GM21526 (cell line): ENCODE measurements around the gene TESK2.
A peak's percentile ranks its signal among the peaks of the same experiment; 100 is the strongest.

Source experiments
- ATAC-seq: cut with Tn5 transposase; IDR thresholded peaks from one replicate; pipeline ENCODE4 v1.9.1; 2021; ENCODE audit warnings: moderate library complexity; ENCODE audit not compliant: unreplicated experiment, low FRiP score

Gene TESK2

DNA sequence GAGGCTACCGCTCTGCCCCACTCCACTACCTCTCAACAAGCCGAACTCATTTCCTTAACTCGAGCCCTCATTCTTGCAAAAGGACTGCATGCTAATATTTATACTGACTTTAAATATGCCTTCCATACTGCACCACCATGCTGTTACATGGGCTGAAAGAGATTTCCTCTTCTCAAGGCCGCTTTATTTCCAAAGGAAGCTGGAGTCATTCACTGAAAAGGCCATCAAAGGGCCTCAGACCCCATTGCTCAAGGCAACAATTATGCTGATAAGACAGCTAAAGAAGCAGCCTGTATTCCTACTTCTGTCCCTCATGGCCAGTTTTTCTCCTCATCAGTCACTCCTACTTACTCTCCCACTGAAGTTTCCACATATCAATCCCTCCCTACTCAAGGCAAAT, 171.2 kb downstream of the TESK2 start:
- no peak for ATAC-seq

GRCh38 chr1:45317166-45317565, 173.8 kb downstream of the TESK2 start:
- no peak for ATAC-seq

DNA sequence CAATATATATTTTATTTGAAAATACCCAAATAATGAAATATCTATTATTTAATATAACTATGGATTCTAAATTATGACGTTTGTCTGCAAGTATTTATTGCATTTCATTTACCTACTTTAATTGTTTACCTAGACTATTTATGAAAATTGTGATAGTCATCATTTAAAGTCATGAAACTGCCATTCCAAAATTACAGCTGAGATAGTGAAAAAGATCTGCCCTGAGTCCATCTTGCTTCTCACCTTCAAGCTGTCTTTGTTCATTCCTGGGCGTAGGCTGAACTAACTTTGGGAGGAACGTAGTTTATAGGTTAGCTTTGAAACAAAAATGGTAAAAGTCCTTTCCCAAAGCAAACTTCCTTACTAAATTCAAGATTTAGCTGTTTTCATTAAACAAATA, 176.7 kb downstream of the TESK2 start:
- no peak for ATAC-seq

GRCh38 chr1:45306905-45307304, 184.1 kb downstream of the TESK2 start:
- no peak for ATAC-seq

DNA sequence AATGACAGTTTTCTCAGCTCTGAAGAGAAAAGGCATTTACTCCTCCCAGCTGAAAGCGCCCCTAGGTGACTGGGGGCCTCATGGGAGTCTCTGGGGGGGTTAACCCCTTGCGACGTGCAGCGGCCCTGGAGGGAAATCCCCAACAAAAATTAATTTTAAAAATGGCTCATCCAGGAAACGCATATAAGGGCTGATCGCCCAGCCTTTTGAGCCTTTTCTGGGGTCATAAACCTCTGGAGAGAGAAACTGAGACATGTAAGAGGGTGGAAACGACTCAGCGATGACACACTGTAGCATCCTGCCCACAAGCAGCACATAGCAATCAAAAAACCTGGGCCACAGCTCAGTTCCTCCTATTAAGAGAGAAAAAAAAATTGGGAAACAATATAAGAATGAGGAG, 184.6 kb downstream of the TESK2 start:
- no peak for ATAC-seq

GRCh38 chr1:45305231-45305630, 185.7 kb downstream of the TESK2 start:
- no peak for ATAC-seq

GRCh38 chr1:45304311-45305081, 186.5 kb downstream of the TESK2 start:
- ATAC-seq, result no peak

DNA sequence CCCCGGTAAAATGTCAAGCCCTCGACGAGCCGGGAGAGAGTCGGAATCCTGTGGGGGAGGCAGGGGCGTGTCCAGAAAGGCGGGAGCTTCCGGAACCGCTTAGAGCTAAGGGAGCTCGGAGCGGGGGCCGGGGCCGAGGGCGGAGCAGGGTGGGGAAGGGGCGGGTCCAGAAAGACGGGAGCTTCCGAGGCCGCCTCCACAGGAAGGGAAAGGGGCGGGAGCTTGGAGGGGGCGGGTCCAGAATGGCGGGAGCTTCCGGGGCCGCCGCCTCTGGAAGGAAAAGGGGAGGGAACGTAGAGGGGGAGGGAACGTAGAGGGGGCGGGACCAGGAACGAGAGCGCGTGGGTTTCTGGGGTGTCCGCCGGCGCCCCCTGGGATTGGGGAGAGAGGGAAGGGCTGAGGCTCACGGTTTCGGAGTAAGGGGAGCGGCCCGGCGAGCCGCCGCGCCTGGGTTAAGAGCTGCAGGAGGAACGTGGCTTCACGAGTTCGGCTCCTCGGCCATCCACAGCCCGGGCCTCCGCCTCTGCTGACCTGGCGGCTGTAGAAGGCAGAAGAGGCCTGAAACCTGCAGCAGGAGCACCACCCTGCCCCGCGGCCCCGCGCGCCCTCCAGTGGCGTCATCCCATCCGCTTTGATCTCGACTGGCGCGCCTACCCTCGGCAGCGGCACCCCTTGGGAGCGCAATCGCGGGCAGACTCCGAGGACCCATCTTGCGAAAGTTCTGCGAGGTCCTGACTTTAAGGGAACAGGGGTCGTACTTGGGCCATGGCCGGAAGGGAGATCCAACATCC, 187.2 kb downstream of the TESK2 start:
- ATAC-seq, result peak; percentile 59

DNA sequence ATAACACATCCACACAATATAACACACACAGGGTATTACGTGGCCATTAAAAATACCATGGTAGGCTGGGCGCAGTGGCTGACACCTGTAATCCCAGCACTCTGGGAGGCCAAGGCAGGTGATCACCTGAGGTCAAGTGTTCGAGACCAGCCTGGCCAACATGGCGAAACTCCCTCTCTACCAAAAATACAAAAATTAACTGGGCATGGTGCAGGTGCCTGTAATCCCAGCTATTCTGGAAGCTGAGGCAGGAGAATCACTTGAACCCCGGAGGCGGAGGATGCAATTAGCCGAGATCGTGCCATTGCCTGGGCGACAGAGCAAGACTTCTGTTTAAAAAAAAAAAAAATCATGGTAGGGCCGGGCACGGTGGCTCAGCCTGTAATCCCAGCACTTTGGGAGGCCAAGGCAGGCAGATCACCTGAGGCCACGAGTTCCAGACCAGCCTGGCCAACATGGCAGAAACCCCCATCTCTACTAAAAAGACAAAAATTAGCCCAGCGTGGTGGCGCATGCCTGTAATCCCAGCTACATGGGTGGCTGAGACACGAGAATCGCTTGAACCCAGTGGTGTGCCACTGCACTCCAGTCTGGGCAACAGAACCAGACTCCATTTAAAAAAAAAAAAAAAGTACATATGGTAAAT, 188.3 kb downstream of the TESK2 start:
- ATAC-seq, result no peak

DNA sequence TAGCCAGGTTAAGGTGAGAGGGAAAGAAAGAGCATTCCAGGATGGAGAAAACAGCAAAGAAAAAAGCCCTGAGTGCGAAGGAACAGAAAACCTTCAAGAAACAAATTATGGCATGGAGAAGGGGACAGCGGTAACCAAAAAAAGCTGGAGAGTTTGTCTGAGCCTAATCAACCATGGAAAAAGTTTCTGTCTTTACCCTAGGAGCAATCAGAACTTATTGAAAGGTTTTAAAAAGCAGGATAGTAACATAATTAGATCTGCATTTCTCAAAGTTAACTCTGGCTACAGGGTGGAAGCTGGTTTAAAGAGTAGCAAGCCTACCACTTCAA, 190.3 kb downstream of the TESK2 start:
- ATAC-seq, result no peak

DNA sequence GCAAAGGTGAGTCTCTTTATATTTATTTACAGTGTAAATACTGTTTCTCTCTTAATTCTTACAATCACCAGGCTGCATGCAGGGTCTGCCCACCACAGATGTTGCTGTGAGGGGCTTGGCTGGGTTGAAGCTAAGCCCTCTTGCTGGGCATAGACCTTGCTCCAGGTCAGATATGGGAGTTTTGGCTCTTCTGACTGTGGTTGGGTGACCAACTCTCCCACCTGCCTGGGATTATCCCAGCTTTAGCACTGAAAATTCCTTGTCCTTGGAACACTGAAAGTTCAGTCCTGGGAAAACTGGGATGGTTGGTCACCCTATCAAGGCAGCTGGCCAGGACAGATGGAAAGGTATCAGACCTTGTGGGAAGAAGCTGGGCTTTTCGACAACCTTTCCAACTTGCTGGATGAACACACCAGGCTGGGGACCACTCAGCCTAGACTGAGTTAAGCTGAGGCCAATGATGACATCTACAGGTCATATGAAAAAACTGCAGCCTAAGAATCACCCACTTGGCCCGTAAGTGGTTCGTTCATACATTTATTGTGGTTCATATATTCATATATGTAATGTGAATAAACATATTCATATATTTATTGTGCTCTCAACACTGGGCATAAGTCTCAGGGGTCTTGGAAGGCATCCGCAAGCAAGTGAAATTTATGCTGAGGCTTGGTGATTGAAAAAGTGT, 190.8 kb downstream of the TESK2 start:
- no peak for ATAC-seq

DNA sequence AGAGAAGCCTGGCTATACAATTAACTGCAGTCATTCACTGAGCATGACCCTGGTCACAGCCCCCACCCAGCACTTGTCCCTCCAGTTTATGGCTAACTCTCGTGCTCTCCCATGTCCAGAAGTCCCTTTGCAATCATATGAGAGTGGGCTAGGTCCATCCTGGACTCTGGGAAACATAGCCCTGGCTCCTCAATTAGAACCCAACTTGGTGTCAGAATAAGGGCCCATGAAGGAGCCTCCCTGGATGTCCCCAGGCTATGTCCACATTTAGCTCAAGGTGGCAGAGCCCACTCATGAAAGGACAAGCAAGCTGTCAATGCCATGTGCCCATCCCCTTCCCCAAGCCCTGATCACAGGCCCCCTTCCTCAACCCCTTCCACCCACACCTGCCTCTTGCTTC, 191.7 kb downstream of the TESK2 start:
- no peak for ATAC-seq

- ATAC-seq, result no peak
Measured at GRCh38 chr1:45297666-45298356, 193.2 kb downstream of the TESK2 start.
